Activated CD8-positive, alpha-beta T cell treated with anti-CD3 and anti-CD28 coated beads, Interleukin-2, amount 10 ng/mL, durations not matched to agents 7 days and 5 days (primary cell): ENCODE measurements around the gene GLB1L. TPM values are rescaled to one million over a fixed set of nuclear protein-coding genes. Genes with fewer than 3 reads are reported as not detected.
"Not testable (repeated sequence)": the region's sequence is repeated elsewhere in the genome, so short reads cannot be mapped to it uniquely, and the experiment has no call there.

ENCODE experiments used
- ATAC-seq: fragments of 150-1000 bp; cut with Tn5 transposase; one replicate; pipeline ENCODE4 v1.10.0; 2021; ENCODE audit warnings: moderate library complexity
- CTCF ChIA-PET: fragments of 350-600 bp; sonication (Branson Sonifier 250); formaldehyde crosslinking; loops from one replicate; lab custom pipeline; 2021; ENCODE audit warnings: antibody characterized with exemption; lab: Charles Lee
- POLR2A ChIA-PET: fragments of 350-600 bp; sonication (Branson Sonifier 250); formaldehyde crosslinking; loops from one replicate; lab custom pipeline; 2021; ENCODE audit warnings: antibody characterized with exemption; lab: Charles Lee
- DNase-seq: peaks from one replicate; pipeline ENCODE4 v3.0.0-alpha.2; 2020
- H3K27ac Mint-ChIP-seq: one replicate; pipeline ENCODE4 v1.8.0; 2021; ENCODE audit warnings: mild to moderate bottlenecking, mixed read lengths
- H3K27me3 Mint-ChIP-seq: one replicate; pipeline ENCODE4 v1.8.0; 2021; ENCODE audit warnings: low read depth, mixed read lengths
- H3K36me3 Mint-ChIP-seq: one replicate; pipeline ENCODE4 v1.8.0; 2021; ENCODE audit warnings: low read depth, mixed read lengths
- H3K4me1 Mint-ChIP-seq: one replicate; pipeline ENCODE4 v1.8.0; 2021; ENCODE audit warnings: low read depth, mixed read lengths
- H3K4me3 Mint-ChIP-seq: one replicate; pipeline ENCODE4 v1.8.0; 2021; ENCODE audit warnings: mild to moderate bottlenecking, mixed read lengths
- H3K9me3 Mint-ChIP-seq: one replicate; pipeline ENCODE4 v1.8.0; 2022; ENCODE audit warnings: mixed read lengths; ENCODE audit not compliant: insufficient read depth
- total RNA-seq, 2 experiments: library from RNA; stranded (reverse); gene quantifications; one replicate each; pipeline ENCODE4 v1.2.3, GENCODE V29; 2021

The GLB1L gene
- total RNA-seq, 2 experiments from 2014 or later: 3.4 to 4.0 TPM

DNA sequence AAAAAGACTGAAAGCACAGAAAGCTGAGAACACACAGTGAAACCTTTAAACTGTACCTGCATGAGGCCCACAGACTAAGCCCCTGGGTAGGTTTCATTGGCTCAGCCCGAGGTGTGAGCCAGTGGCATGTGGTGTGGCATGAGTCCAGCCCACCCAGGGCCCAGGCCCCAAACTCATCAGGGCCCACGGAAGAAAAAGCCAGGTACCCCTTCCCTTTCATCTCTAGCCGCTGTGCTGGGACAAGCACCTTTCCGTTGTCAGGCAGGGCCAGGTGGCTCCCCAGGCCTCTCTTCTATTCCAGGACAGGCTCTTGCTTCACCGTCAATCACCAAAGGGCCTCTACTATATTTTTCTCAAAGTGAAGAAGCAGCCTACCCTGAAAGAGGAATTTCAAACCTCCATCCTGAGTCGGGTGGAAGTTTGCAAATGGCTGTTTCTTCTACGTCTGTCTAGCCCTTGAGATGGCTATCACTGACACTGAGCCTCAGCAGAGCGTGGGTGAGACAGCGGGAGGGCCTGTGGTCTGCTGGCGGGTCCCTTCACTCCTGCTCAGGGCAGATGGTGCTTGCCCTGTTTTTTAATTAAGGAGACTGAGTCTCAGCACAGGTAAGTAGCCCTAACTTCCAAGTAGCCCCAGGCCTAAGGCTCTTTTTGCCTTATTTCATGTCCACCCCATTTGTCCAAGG is 42.5 kb upstream of the GLB1L start:
- Mint-ChIP-seq H3K4me1 (peaks cover 5% of the 10 kb centered on the region), H3K27ac (no peak overlapping the region), H3K36me3 (peaks cover 11% of the 10 kb centered on the region), H3K4me3 (no peak overlapping the region), H3K9me3 (no peaks in the 10 kb centered on the region), H3K27me3 (no peaks in the 10 kb centered on the region)
- DNase-seq (no peak), ATAC-seq (no peak)
- ChIA-PET CTCF (interaction anchor here (1.5 kb wide), 1 partner anchor 12 kb away, joined by 7 read pairs; no protein-coding TSS in a partner anchor), POLR2A (interaction anchor here (1.2 kb wide), 1 partner anchor 34 kb away, joined by 3 read pairs; the partner anchor contains the start of gene TUBA4A)

DNA sequence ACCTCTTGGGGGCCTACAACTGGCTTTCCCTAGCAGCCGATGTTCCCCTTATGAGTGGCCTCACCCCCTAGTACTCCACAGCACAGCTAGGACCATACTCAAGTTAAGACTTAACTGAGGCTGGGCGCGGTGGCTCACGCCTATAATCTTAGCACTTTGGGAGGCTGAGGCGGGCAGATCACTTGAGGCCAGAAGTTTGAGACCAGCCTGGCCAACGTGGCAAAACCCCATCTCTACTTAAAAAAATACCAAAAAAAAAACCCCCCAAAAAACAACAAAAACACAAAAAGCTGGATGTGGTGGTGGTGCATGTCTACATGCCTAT is 41.8 kb upstream of the GLB1L start:
- H3K36me3 Mint-ChIP-seq: peaks cover 15% of the 10 kb centered on the region
- not testable (repeated sequence) for DNase-seq, H3K4me3 Mint-ChIP-seq, ATAC-seq, H3K27me3 Mint-ChIP-seq, H3K9me3 Mint-ChIP-seq, H3K27ac Mint-ChIP-seq, H3K4me1 Mint-ChIP-seq
- ChIA-PET POLR2A (interaction anchor here (0.8 to 1.0 kb wide), 2 partner anchors 41 to 69 kb away, joined by 3 read pairs; partner anchors contain the start of gene STK16), CTCF (interaction anchor here (1.1 to 13.6 kb wide), 3 partner anchors 6 to 13 kb away, joined by 3 to 239 read pairs (median 7); no protein-coding TSS in a partner anchor)

GRCh38 chr2:219286436-219287115 is 41.3 kb upstream of the GLB1L start:
- DNase-seq (no peak), ATAC-seq (no peak)
- no peaks in the 10 kb centered on the region for H3K9me3 Mint-ChIP-seq
- POLR2A ChIA-PET: interaction anchor here (0.8 to 1.7 kb wide), 3 partner anchors 8 to 69 kb away, joined by 3 to 5 read pairs (median 3); partner anchors contain the start of gene STK16
- no peak overlapping the region for H3K4me3 Mint-ChIP-seq
- no peak overlapping the region for H3K27ac Mint-ChIP-seq
- peaks cover 6% of the 10 kb centered on the region for H3K4me1 Mint-ChIP-seq
- H3K36me3 Mint-ChIP-seq: peaks cover 16% of the 10 kb centered on the region
- H3K27me3 Mint-ChIP-seq: no peaks in the 10 kb centered on the region
- CTCF ChIA-PET: interaction anchor here (0.6 to 13.6 kb wide), 4 partner anchors 7 to 75 kb away, joined by 3 to 239 read pairs (median 5); no protein-coding TSS in a partner anchor

GRCh38 chr2:219285894-219286425 is 40.7 kb upstream of the GLB1L start:
- ATAC-seq: no peak
- H3K27me3 Mint-ChIP-seq: no peaks in the 10 kb centered on the region
- peaks cover 12% of the 10 kb centered on the region for H3K4me1 Mint-ChIP-seq
- H3K4me3 Mint-ChIP-seq: no peak overlapping the region
- no peak overlapping the region for H3K27ac Mint-ChIP-seq
- ChIA-PET POLR2A (interaction anchor here (1.0 to 1.7 kb wide), 2 partner anchors 9 to 40 kb away, joined by 3 to 5 read pairs; partner anchors contain the start of gene STK16), CTCF (interaction anchor here (0.6 to 13.6 kb wide), 3 partner anchors 7 to 74 kb away, joined by 3 to 239 read pairs (median 3); no protein-coding TSS in a partner anchor)
- DNase-seq: no peak
- no peaks in the 10 kb centered on the region for H3K9me3 Mint-ChIP-seq
- peaks cover 22% of the 10 kb centered on the region for H3K36me3 Mint-ChIP-seq

- DNase-seq (no peak), ATAC-seq (no peak)
- POLR2A ChIA-PET: interaction anchor here (1.0 to 1.7 kb wide), 2 partner anchors 9 to 33 kb away, joined by 3 to 5 read pairs; partner anchors contain the start of gene TUBA4B
- no peaks in the 10 kb centered on the region for H3K27me3 Mint-ChIP-seq
- no peak overlapping the region for H3K4me3 Mint-ChIP-seq
- H3K9me3 Mint-ChIP-seq: no peaks in the 10 kb centered on the region
- CTCF ChIA-PET: interaction anchor here (13.6 kb wide), 1 partner anchor 8 kb away, joined by 239 read pairs; no protein-coding TSS in a partner anchor
- H3K36me3 Mint-ChIP-seq: peaks cover 26% of the 10 kb centered on the region
- H3K27ac Mint-ChIP-seq: no peak overlapping the region
- H3K4me1 Mint-ChIP-seq: peaks cover 15% of the 10 kb centered on the region
Observed at GRCh38 chr2:219285373-219285735, 40.1 kb upstream of the GLB1L start.

DNA sequence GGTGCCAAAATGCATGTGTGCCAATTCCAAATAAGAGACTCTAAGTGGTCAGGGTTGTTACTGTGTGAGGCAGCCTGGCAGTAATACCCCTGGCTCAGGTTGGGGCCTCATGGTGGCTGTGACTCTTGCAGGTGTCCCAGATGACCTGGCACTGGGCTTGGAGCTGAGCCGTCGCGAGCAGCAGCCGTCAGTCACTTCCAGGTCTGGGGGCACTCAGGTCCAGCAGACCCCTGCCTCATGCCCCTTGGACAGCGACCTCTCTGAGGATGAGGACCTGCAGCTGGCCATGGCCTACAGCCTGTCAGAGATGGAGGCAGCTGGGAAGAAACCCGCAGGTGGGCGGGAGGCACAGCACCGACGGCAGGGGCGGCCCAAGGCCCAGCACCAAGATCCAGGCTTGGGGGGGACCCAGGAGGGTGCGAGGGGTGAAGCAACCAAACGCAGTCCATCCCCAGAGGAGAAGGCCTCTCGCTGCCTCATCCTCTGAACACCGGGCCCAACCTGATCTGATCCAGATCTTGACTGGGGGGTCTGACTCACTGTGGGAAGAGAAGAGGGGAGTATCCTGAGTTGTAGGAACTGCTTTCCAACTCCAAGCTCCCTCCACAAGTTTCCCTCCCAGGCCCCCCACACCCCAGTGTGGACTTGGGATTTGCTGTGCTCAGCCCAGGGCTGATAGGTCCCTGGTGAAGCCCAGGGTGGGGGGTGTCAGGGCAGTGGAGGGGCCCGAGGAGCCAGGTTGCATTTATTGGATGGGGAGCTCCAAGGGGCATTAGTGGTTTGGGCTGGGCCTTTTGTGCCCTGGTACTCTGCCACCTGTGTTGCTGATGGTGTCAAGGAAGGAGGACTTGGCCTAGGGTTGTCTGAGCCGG is 39.5 kb upstream of the GLB1L start:
- ChIA-PET CTCF (interaction anchor here (1.2 to 13.6 kb wide), 2 partner anchors 8 to 103 kb away, joined by 3 to 239 read pairs; partner anchors contain the start of gene DNPEP), POLR2A (interaction anchor here (0.6 to 1.7 kb wide), 3 partner anchors 10 to 35 kb away, joined by 3 to 5 read pairs (median 3); partner anchors contain the start of gene TUBA4B)
- peaks cover 28% of the 10 kb centered on the region for H3K36me3 Mint-ChIP-seq
- no peak overlapping the region for H3K4me3 Mint-ChIP-seq
- H3K9me3 Mint-ChIP-seq: no peaks in the 10 kb centered on the region
- DNase-seq (no peak), ATAC-seq (no peak)
- H3K27me3 Mint-ChIP-seq: no peaks in the 10 kb centered on the region
- H3K27ac Mint-ChIP-seq: no peak overlapping the region
- peaks cover 21% of the 10 kb centered on the region for H3K4me1 Mint-ChIP-seq

DNA sequence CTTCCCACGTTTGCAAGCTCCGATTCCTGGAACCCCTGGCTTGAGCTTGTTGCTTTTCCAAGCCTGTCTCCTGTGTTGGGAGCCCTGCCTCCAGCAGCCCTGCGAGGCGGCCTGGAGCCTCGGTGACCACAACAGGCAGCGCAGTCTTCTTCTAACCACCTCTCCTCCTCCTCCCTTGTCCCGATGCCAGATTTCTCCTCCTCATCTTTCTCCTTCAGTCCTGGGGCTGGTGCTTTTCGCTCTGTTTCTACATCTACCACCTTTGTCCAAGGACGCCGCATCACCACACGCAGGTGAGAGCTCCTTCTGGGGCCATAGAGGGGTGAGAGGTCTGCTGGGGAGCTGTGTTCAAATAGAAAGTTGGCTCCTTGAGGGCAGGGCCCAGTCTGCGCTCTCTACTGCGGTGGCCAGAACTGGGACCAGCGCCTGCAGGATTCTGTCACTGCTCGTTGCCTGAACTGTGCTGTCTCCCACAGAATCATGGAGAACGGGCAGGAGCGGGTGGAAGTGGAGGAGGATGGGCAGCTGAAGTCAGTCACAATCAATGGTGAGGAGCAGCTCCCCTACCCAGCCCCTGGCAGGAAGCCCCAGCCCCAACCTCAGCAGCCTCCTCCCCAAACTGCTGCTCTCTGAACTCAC is 37.8 kb upstream of the GLB1L start:
- ChIA-PET CTCF (interaction anchor here (13.6 kb wide), 1 partner anchor 10 kb away, joined by 239 read pairs; no protein-coding TSS in a partner anchor), POLR2A (no interaction called here)
- ATAC-seq (no peak), DNase-seq (no peak)
- Mint-ChIP-seq H3K4me3 (no peak overlapping the region), H3K27ac (peak overlapping the region; percentile 8), H3K4me1 (peaks cover 33% of the 10 kb centered on the region), H3K27me3 (no peaks in the 10 kb centered on the region), H3K36me3 (peaks cover 28% of the 10 kb centered on the region), H3K9me3 (no peaks in the 10 kb centered on the region)

- Mint-ChIP-seq H3K27ac (no peak overlapping the region), H3K36me3 (peaks cover 28% of the 10 kb centered on the region), H3K4me1 (peaks cover 40% of the 10 kb centered on the region), H3K9me3 (no peaks in the 10 kb centered on the region), H3K27me3 (no peaks in the 10 kb centered on the region), H3K4me3 (no peak overlapping the region)
- no peak for ATAC-seq
- ChIA-PET CTCF (interaction anchor here (0.6 to 13.6 kb wide), 2 partner anchors 11 to 27 kb away, joined by 3 to 239 read pairs; no protein-coding TSS in a partner anchor), POLR2A (interaction anchor here (0.9 kb wide), 1 partner anchor 53 kb away, joined by 5 read pairs; the partner anchor contains the start of genes ANKZF1 and ATG9A)
- DNase-seq: no peak
Observed at GRCh38 chr2:219282375-219282774, 37.1 kb upstream of the GLB1L start.

DNA sequence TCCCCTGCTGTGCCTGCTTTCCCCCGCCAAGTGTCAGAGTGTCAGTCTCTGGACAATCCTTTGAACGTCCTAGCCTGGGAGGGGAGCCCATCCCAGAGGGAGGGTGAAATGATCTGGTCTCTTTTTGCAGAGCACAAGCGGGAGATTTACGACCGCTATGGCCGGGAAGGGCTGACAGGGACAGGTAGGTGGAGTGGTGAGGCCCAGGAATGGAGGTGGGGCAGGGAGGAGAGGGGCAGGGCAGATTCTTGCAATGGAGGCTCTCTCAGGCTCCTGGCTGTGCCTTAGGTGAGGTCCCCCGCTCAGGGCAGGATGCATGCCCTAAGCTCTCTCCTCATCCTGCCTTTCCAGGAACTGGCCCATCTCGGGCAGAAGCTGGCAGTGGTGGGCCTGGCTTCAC is 36.3 kb upstream of the GLB1L start:
- CTCF ChIA-PET: interaction anchor here (0.6 to 13.6 kb wide), 3 partner anchors 12 to 36 kb away, joined by 3 to 239 read pairs (median 3); partner anchors contain the start of gene STK16
- DNase-seq (no peak), ATAC-seq (no peak)
- Mint-ChIP-seq H3K4me3 (no peak overlapping the region), H3K4me1 (peaks cover 42% of the 10 kb centered on the region), H3K36me3 (peaks cover 28% of the 10 kb centered on the region), H3K27me3 (no peaks in the 10 kb centered on the region), H3K27ac (peak overlapping the region; percentile 55), H3K9me3 (no peaks in the 10 kb centered on the region)
- POLR2A ChIA-PET: interaction anchor here (0.9 to 1.2 kb wide), 2 partner anchors 12 to 52 kb away, joined by 5 read pairs; partner anchors contain the start of genes ANKZF1 and ATG9A

GRCh38 chr2:219280651-219281050 is 35.4 kb upstream of the GLB1L start:
- H3K4me1 Mint-ChIP-seq: peaks cover 42% of the 10 kb centered on the region
- POLR2A ChIA-PET: interaction anchor here (1.2 to 3.0 kb wide), 2 partner anchors 13 to 27 kb away, joined by 5 to 42 read pairs; partner anchors contain the start of genes TUBA4A and TUBA4B
- no peak for DNase-seq

More at GRCh38 chr2:219280651-219281050, 35.4 kb upstream of the GLB1L start:
- H3K4me3 Mint-ChIP-seq: peak overlapping the region; percentile 93
- no peak for ATAC-seq
- no peaks in the 10 kb centered on the region for H3K9me3 Mint-ChIP-seq
- no peaks in the 10 kb centered on the region for H3K27me3 Mint-ChIP-seq
- CTCF ChIA-PET: interaction anchor here (1.1 to 13.6 kb wide), 5 partner anchors 12 to 121 kb away, joined by 3 to 239 read pairs (median 12); no protein-coding TSS in a partner anchor
- peaks cover 28% of the 10 kb centered on the region for H3K36me3 Mint-ChIP-seq
- peak overlapping the region; percentile 66 for H3K27ac Mint-ChIP-seq
